ENCODE measurements around the gene RAB26.

GRCh38 chr16:2186064-2186463 is 37.6 kb downstream of the RAB26 start:
- TF ChIP-seq CTCF (IDR thresholded peaks at IDR 0.05) (no peak), POLR2A (IDR thresholded peaks at IDR 0.05) (no peak)

Measured in thyroid gland (tissue), 4 donors.